GM20431 (cell line): ENCODE measurements around the gene RCAN2.

ENCODE experiments used
- in situ Hi-C: fragments of 300-500 bp; cut with MseI, MboI; formaldehyde crosslinking; loops from one replicate; pipeline ENCODE4 v1.15.0; 2020; ENCODE audit warnings: low sequenced_read_pairs; ENCODE audit not compliant: unreplicated experiment

Gene RCAN2

GRCh38 chr6:46306431-46306830, 184.8 kb downstream of the RCAN2 start:
- in situ Hi-C loops, result no loop called here

- in situ Hi-C loops, result no loop called here
Measured at GRCh38 chr6:46305833-46306232, 185.4 kb downstream of the RCAN2 start.

- in situ Hi-C loops, result no loop called here
Measured at GRCh38 chr6:46305236-46305635, 186.0 kb downstream of the RCAN2 start.

- in situ Hi-C loops, result no loop called here
Measured at GRCh38 chr6:46302816-46303215, 188.4 kb downstream of the RCAN2 start.

GRCh38 chr6:46302176-46302575, 189.1 kb downstream of the RCAN2 start:
- in situ Hi-C loops, result no loop called here

- in situ Hi-C loops, result no loop called here
Measured at GRCh38 chr6:46299253-46299652, 192.0 kb downstream of the RCAN2 start.

- in situ Hi-C loops, result no loop called here
Measured at GRCh38 chr6:46296586-46296985, 194.7 kb downstream of the RCAN2 start.

GRCh38 chr6:46293641-46294316, 197.5 kb downstream of the RCAN2 start:
- in situ Hi-C loops, result no loop called here

GRCh38 chr6:46291880-46292279, 199.4 kb downstream of the RCAN2 start:
- in situ Hi-C loops, result no loop called here

- in situ Hi-C loops, result no loop called here
Measured at GRCh38 chr6:46291275-46291633, 200.0 kb downstream of the RCAN2 start.

- in situ Hi-C loops, result no loop called here
Measured at GRCh38 chr6:46290421-46291274, 200.6 kb downstream of the RCAN2 start.

- in situ Hi-C loops, result no loop called here
Measured at GRCh38 chr6:46289898-46290297, 201.4 kb downstream of the RCAN2 start.

GRCh38 chr6:46288835-46289234, 202.4 kb downstream of the RCAN2 start:
- in situ Hi-C loops, result no loop called here

- in situ Hi-C loops, result no loop called here
Measured at GRCh38 chr6:46287681-46288080, 203.6 kb downstream of the RCAN2 start.

GRCh38 chr6:46287043-46287442, 204.2 kb downstream of the RCAN2 start:
- in situ Hi-C loops, result no loop called here

GRCh38 chr6:46284475-46284874, 206.8 kb downstream of the RCAN2 start:
- in situ Hi-C loops, result no loop called here

- in situ Hi-C loops, result no loop called here
Measured at GRCh38 chr6:46281110-46281509, 210.1 kb downstream of the RCAN2 start.

GRCh38 chr6:46279874-46280273, 211.4 kb downstream of the RCAN2 start:
- in situ Hi-C loops, result no loop called here

- in situ Hi-C loops, result no loop called here
Measured at GRCh38 chr6:46276576-46277142, 214.6 kb downstream of the RCAN2 start.

GRCh38 chr6:46274502-46274901, 216.7 kb downstream of the RCAN2 start:
- in situ Hi-C loops, result no loop called here

GRCh38 chr6:46273911-46274310, 217.3 kb downstream of the RCAN2 start:
- in situ Hi-C loops, result no loop called here
